ENCODE data around the gene DIP2A.
"Not testable (repeated sequence)": the region's sequence is repeated elsewhere in the genome, so short reads cannot be mapped to it uniquely, and the experiment has no call there.

Gene DIP2A

DNA sequence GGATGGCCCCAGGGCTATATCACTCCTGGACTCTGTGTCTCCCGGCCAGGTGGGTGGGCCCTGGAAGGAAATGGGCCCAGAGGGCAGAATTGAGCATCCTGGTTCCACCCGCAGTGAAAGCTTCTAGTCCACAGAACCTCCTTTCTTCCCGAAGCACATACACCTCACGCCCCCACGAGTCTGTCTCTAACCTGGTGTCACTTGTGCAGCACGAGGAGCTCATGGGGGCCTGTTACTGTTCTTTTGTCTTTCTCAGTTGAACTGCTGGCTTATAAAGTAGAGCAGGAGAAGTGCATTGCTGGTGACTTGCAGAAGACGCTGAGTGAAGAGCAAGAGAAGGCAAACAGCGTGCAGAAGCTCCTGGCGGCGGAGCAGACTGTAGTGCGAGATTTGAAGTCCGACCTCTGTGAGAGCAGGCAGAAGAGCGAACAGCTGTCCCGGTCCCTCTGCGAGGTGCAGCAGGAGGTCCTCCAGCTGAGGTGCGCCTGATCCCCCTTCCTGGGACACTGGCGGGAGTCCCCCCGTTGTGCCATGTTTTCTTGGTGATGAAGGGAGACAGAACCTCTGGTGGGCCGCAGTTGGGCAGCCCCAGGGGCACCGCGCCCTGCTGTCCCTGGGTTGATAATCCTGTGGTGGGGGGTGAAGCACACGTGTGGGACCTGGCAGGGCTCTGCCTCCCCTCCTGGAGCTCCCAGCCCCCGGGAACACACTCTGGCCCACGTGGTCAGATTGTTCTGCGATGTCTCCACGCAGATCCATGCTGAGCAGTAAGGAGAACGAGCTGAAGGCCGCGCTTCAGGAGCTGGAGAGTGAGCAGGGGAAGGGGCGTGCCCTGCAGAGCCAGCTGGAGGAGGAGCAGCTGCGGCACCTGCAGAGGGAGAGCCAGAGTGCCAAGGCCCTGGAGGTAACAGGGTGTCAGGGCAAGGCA lies 28.7 kb upstream of the DIP2A start:
- ATAC-seq (ENCODE audit: low read depth): no peak
- H3K36me3 ChIP-seq (ENCODE audit: low read depth): peaks cover 51% of the 10 kb centered on the region
- TF ChIP-seq, protein P1, sequence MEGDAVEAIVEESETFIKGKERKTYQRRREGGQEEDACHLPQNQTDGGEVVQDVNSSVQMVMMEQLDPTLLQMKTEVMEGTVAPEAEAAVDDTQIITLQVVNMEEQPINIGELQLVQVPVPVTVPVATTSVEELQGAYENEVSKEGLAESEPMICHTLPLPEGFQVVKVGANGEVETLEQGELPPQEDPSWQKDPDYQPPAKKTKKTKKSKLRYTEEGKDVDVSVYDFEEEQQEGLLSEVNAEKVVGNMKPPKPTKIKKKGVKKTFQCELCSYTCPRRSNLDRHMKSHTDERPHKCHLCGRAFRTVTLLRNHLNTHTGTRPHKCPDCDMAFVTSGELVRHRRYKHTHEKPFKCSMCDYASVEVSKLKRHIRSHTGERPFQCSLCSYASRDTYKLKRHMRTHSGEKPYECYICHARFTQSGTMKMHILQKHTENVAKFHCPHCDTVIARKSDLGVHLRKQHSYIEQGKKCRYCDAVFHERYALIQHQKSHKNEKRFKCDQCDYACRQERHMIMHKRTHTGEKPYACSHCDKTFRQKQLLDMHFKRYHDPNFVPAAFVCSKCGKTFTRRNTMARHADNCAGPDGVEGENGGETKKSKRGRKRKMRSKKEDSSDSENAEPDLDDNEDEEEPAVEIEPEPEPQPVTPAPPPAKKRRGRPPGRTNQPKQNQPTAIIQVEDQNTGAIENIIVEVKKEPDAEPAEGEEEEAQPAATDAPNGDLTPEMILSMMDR (IDR thresholded peaks at IDR 0.05; ENCODE audit: poor library complexity, severe bottlenecking): no peak

DNA sequence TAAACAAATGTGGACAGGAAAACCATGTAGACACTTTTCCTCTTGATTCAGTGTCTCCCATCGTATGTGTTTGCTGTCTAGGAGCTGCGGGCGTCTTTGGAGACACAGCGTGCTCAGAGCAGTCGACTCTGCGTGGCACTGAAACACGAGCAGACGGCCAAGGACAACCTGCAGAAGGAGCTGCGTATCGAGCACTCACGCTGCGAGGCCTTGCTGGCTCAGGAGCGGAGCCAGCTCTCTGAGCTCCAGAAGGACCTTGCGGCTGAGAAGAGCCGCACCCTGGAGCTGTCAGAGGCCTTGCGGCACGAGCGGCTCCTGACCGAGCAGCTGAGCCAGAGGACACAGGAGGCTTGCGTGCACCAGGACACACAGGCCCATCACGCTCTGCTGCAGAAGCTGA lies 27.2 kb upstream of the DIP2A start:
- ATAC-seq (ENCODE audit: low read depth): no peak
- Histone ChIP-seq H3K27me3 (ENCODE audit: insufficient read depth, poor library complexity, severe bottlenecking) (no peaks in the 10 kb centered on the region), H3K9me3 (ENCODE audit: severe bottlenecking) (no peaks in the 10 kb centered on the region), H3K4me3 (ENCODE audit: severe bottlenecking) (no peak overlapping the region), H3K4me1 (ENCODE audit: insufficient read depth, poor library complexity, severe bottlenecking) (no peaks in the 10 kb centered on the region), H3K36me3 (ENCODE audit: low read depth) (peaks cover 56% of the 10 kb centered on the region), H3K27ac (ENCODE audit: poor library complexity, severe bottlenecking) (no peak overlapping the region)
- TF ChIP-seq, protein P1 (IDR thresholded peaks at IDR 0.05; ENCODE audit: poor library complexity, severe bottlenecking): no peak
- DNase-seq (ENCODE audit: low spot score): no peak

More for the DNA sequence above, 28.7 kb upstream of the DIP2A start:
- Histone ChIP-seq H3K9me3 (ENCODE audit: severe bottlenecking) (no peaks in the 10 kb centered on the region), H3K4me3 (ENCODE audit: severe bottlenecking) (no peak overlapping the region), H3K27me3 (ENCODE audit: insufficient read depth, poor library complexity, severe bottlenecking) (no peaks in the 10 kb centered on the region), H3K4me1 (ENCODE audit: insufficient read depth, poor library complexity, severe bottlenecking) (no peaks in the 10 kb centered on the region), H3K27ac (ENCODE audit: poor library complexity, severe bottlenecking) (no peak overlapping the region)
- DNase-seq (ENCODE audit: low spot score): no peak

DNA sequence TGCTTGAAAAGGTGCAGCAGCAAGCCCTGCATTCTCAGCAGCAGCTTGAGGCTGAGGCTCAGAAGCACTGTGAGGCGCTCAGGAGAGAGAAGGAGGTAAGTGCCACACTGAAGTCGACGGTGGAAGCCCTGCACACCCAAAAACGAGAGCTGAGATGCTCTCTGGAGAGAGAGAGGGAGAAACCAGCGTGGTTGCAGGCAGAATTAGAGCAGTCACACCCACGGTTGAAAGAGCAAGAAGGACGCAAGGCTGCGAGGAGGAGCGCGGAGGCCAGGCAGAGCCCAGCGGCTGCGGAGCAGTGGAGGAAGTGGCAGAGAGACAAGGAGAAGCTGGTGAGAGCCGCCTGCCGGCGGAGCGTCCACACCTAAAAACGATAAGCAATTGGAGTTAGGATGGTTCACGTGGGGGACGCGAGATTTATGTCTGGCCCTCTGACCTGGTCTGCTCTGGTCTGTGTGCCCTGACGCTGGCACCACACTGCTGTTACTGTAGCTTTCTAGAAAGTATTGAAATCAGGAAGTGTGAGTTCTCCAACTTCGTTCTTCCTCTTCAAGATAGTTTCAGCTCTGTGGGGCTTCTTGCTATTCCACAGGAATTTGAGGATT lies 26.7 kb upstream of the DIP2A start:
- H3K9me3 ChIP-seq (ENCODE audit: severe bottlenecking): no peaks in the 10 kb centered on the region
- TF ChIP-seq, protein P1 (IDR thresholded peaks at IDR 0.05; ENCODE audit: poor library complexity, severe bottlenecking): no peak
- DNase-seq (ENCODE audit: low spot score) (no peak), ATAC-seq (ENCODE audit: low read depth) (no peak)
- peaks cover 61% of the 10 kb centered on the region for H3K36me3 ChIP-seq (ENCODE audit: low read depth)
- no peak overlapping the region for H3K27ac ChIP-seq (ENCODE audit: poor library complexity, severe bottlenecking)
- no peaks in the 10 kb centered on the region for H3K4me1 ChIP-seq (ENCODE audit: insufficient read depth, poor library complexity, severe bottlenecking)
- no peaks in the 10 kb centered on the region for H3K27me3 ChIP-seq (ENCODE audit: insufficient read depth, poor library complexity, severe bottlenecking)
- H3K4me3 ChIP-seq (ENCODE audit: severe bottlenecking): no peak overlapping the region

DNA sequence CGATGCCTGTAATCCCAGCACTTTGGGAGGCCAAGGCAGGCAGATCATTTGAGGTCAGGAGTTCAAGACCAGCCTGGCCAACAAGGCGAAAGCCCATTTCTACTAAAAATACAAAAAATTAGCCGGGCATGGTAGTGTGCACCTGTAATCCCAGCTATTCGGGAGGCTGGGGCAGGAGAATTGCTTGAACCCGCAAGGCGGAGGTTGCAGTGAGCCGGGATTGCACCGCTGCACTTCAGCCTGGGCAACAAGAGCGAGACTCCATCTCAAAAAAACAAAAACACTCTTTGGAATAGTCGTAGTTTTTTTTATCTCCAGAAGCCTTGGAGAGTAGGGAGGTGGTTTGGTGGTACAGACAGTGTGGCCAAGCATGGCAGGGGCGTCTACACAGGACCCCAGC lies 25.6 kb upstream of the DIP2A start:
- H3K36me3 ChIP-seq (ENCODE audit: low read depth): peaks cover 62% of the 10 kb centered on the region
- not testable (repeated sequence) for DNase-seq (ENCODE audit: low spot score); H3K27me3 ChIP-seq (ENCODE audit: insufficient read depth, poor library complexity, severe bottlenecking); H3K9me3 ChIP-seq (ENCODE audit: severe bottlenecking); H3K4me1 ChIP-seq (ENCODE audit: insufficient read depth, poor library complexity, severe bottlenecking); H3K4me3 ChIP-seq (ENCODE audit: severe bottlenecking); ATAC-seq (ENCODE audit: low read depth); H3K27ac ChIP-seq (ENCODE audit: poor library complexity, severe bottlenecking)

DNA sequence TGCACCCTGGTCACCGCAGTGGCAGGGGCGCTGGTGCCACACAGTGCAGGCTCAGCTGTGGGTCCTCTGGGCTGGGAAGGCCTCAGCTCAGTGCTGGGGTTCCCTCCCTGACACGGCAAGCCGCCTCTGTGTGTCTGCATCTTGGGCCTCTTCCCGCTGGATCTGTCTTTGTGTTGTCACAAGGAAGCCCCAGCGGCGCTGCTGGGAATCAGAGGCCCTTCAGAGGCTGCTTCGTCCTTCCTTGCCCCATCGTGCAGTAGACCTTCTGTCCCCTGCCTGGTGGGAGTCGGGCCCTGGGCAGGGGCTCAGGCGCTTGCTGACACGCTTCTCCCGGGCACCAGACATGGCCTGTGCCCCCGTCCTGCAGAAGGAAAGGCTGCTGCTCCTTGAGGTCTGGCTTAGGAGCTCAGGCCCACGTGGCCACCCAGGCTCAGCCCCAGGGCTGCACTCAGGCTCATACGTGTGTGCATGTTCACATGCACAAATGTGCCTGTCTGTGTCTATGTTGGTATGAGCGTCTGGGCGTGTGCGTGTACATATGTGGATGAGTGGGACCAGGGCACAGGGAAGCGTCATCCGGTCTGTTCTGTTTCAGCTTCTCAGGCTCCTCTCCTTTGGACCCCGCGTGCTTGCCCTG lies 24.3 kb upstream of the DIP2A start:
- no peaks in the 10 kb centered on the region for H3K9me3 ChIP-seq (ENCODE audit: severe bottlenecking)
- H3K27me3 ChIP-seq (ENCODE audit: insufficient read depth, poor library complexity, severe bottlenecking): no peaks in the 10 kb centered on the region
- no peak for ATAC-seq (ENCODE audit: low read depth)
- no peak for DNase-seq (ENCODE audit: low spot score)
- no peak overlapping the region for H3K27ac ChIP-seq (ENCODE audit: poor library complexity, severe bottlenecking)
- TF ChIP-seq, protein P1 (IDR thresholded peaks at IDR 0.05; ENCODE audit: poor library complexity, severe bottlenecking): no peak
- no peaks in the 10 kb centered on the region for H3K4me1 ChIP-seq (ENCODE audit: insufficient read depth, poor library complexity, severe bottlenecking)
- H3K4me3 ChIP-seq (ENCODE audit: severe bottlenecking): no peak overlapping the region
- peaks cover 75% of the 10 kb centered on the region for H3K36me3 ChIP-seq (ENCODE audit: low read depth)

Data from RWPE2 (cell line).